Suprapubic skin (tissue), 4 donors: ENCODE measurements around the gene BAIAP2. TPM values are rescaled to one million over a fixed set of nuclear protein-coding genes. Genes with fewer than 3 reads are reported as not detected.

Source experiments
- DNase-seq, 2 donors: peaks; one replicate each; pipeline ENCODE4 v3.0.0-alpha.2; 2019; ENCODE audit warnings: low spot score in 2 of 2
- H3K27ac ChIP-seq: fragments of 200-600 bp; sonication (generic); one replicate; pipeline ENCODE4 v1.5.1; 2019
- H3K27me3 ChIP-seq: fragments of 200-600 bp; sonication (generic); one replicate; pipeline ENCODE4 v1.5.1; 2019
- H3K36me3 ChIP-seq: fragments of 200-600 bp; sonication (generic); one replicate; pipeline ENCODE4 v1.5.1; 2019
- H3K4me1 ChIP-seq: fragments of 200-600 bp; sonication (generic); one replicate; pipeline ENCODE4 v1.5.1; 2019
- H3K4me3 ChIP-seq: fragments of 200-600 bp; sonication (generic); one replicate; pipeline ENCODE4 v1.5.1; 2019; ENCODE audit warnings: mild to moderate bottlenecking
- H3K9me3 ChIP-seq: fragments of 200-600 bp; sonication (generic); one replicate; pipeline ENCODE4 v1.5.1; 2019
- EP300 ChIP-seq: sonication (generic); formaldehyde crosslinking; IDR thresholded peaks from one replicate; pipeline ENCODE4 v1.6.1; 2017; ENCODE audit warnings: antibody characterized with exemption
- POLR2A ChIP-seq, 2 donors: fragments of 450-650 bp; IDR thresholded peaks; one replicate each; pipeline ENCODE4 v1.6.1; 2017; ENCODE audit warnings: antibody characterized with exemption in 2 of 2, mild to moderate bottlenecking in 2 of 2, moderate library complexity in 2 of 2
- POLR2AphosphoS5 ChIP-seq, 3 donors: sonication (generic); formaldehyde crosslinking; IDR thresholded peaks; one replicate each; pipeline ENCODE4 v1.6.1; 2017; ENCODE audit warnings: antibody characterized with exemption in 3 of 3
- WGBS: methylation state at CpG from one replicate; pipeline ENCODE4 v1.1.5; 2018; 5-methylcytosine and 5-hydroxymethylcytosine counted together
- total RNA-seq, 4 donors: library from RNA; depleted of rRNA; stranded (reverse); fragments of >200 nt; gene quantifications; one replicate each; pipeline ENCODE4 v1.1.0, GENCODE V29; 2016
- TF ChIP-seq, protein P1 (sequence below), 2 donors: fragments of 200-600 bp in 1 of 2; fragments of 450-650 bp in 1 of 2; sonication (generic) in 1 of 2; IDR thresholded peaks; one replicate each; pipeline ENCODE4 v1.5.1; 2016 to 2019; ENCODE audit warnings: antibody characterized with exemption in 2 of 2, mild to moderate bottlenecking in 1 of 2, moderate library complexity in 1 of 2

The BAIAP2 gene
- total RNA-seq, 4 donors from 2014 or later, result 214 to 283 (median 260) TPM

DNA sequence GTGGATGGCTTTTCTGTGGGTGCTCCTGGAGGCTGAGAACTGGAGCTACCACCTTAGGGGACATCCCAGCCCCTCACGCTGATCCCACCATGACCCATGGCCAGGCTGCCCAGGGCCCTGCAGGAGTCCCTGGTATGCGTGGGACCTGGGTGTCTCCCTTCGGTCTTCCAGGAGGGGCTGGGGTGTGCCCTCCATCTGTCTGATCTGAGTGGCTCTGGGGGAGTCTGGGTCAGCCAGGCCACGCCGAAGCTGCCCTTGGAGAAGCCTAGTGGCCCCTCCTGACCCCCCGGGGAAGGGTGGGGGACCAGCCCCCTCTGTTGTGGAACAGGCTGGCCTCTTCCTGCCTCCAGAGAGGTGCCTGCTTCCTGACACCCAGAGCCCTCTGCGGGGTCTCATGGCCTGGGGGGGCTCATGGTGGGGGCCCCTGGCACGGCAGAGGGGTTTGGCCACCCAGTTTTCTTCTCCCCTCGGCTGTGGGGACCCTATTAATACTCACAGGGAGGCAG lies 10.7 kb downstream of the BAIAP2 start:
- H3K4me3 ChIP-seq, result no peak overlapping the region
- DNase-seq, result no peak
- WGBS, result 40% methylated on average over 1 of the region's 9 CpGs
- H3K36me3 ChIP-seq, result no peaks in the 10 kb centered on the region
- TF ChIP-seq, protein P1, sequence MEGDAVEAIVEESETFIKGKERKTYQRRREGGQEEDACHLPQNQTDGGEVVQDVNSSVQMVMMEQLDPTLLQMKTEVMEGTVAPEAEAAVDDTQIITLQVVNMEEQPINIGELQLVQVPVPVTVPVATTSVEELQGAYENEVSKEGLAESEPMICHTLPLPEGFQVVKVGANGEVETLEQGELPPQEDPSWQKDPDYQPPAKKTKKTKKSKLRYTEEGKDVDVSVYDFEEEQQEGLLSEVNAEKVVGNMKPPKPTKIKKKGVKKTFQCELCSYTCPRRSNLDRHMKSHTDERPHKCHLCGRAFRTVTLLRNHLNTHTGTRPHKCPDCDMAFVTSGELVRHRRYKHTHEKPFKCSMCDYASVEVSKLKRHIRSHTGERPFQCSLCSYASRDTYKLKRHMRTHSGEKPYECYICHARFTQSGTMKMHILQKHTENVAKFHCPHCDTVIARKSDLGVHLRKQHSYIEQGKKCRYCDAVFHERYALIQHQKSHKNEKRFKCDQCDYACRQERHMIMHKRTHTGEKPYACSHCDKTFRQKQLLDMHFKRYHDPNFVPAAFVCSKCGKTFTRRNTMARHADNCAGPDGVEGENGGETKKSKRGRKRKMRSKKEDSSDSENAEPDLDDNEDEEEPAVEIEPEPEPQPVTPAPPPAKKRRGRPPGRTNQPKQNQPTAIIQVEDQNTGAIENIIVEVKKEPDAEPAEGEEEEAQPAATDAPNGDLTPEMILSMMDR (IDR thresholded peaks at IDR 0.05), result no peak
- TF ChIP-seq POLR2A (IDR thresholded peaks at IDR 0.05), result no peak
- TF ChIP-seq EP300, result no peak
- TF ChIP-seq POLR2AphosphoS5 (IDR thresholded peaks at IDR 0.05), result no peak
- peaks cover 84% of the 10 kb centered on the region for H3K4me1 ChIP-seq
- peak overlapping the region; percentile 55 for H3K27ac ChIP-seq
- H3K27me3 ChIP-seq, result no peaks in the 10 kb centered on the region
- no peaks in the 10 kb centered on the region for H3K9me3 ChIP-seq

DNA sequence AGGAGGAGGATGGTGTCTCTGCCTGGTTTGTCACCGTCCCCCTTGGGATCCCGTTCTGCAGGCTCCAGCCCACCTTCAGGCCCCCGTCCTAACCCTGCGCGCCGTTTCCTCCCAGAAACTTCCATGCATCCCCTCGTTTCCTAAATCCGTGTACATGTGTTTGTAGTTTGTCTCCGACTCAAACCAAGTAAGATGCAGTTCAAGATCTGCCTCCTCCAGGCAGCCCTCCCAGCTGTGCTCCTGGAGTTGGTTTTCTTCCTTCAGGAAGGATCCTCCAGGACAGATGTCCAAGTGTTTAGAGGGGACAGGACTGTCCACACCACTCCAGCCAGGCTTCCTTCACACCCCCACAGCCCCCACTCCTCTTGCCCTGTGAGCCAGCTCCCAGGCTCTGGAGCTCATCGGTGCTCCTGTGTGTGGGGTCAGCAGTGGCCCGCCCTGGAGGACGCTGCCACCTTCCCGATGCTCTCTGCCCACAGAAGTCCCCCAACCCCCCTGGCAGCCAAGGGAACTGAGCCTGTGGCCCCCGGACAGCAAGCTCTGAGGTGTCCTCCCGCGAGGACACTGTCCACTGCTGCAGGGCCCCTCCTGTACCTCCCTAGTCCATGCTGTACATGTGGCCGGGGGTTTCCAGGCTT lies 11.3 kb downstream of the BAIAP2 start:
- Histone ChIP-seq H3K27ac (peak overlapping the region; percentile 55), H3K4me1 (peaks cover 84% of the 10 kb centered on the region), H3K36me3 (no peaks in the 10 kb centered on the region), H3K9me3 (no peaks in the 10 kb centered on the region), H3K4me3 (no peak overlapping the region), H3K27me3 (no peaks in the 10 kb centered on the region)
- no peak for DNase-seq
- 91% methylated on average over 14 of the region's 17 CpGs for WGBS
- TF ChIP-seq EP300, result no peak

GRCh38 chr17:81046770-81047359 lies 11.9 kb downstream of the BAIAP2 start:
- WGBS, result 83% methylated on average over 3 of the region's 18 CpGs
- Histone ChIP-seq H3K9me3 (no peaks in the 10 kb centered on the region), H3K4me1 (peaks cover 85% of the 10 kb centered on the region), H3K4me3 (no peak overlapping the region), H3K36me3 (no peaks in the 10 kb centered on the region), H3K27me3 (no peaks in the 10 kb centered on the region), H3K27ac (no peak overlapping the region)
- TF ChIP-seq POLR2A (IDR thresholded peaks at IDR 0.05) (no peak), EP300 (no peak), POLR2AphosphoS5 (IDR thresholded peaks at IDR 0.05) (no peak)
- TF ChIP-seq, protein P1 (IDR thresholded peaks at IDR 0.05), result no peak
- no peak for DNase-seq

GRCh38 chr17:81048827-81049371 lies 13.9 kb downstream of the BAIAP2 start:
- no peak overlapping the region for H3K27ac ChIP-seq
- no peaks in the 10 kb centered on the region for H3K36me3 ChIP-seq
- peaks cover 83% of the 10 kb centered on the region for H3K4me1 ChIP-seq
- TF ChIP-seq EP300, result no peak
- no peak for TF ChIP-seq POLR2A (IDR thresholded peaks at IDR 0.05)
- TF ChIP-seq, protein P1 (IDR thresholded peaks at IDR 0.05), result no peak
- TF ChIP-seq POLR2AphosphoS5 (IDR thresholded peaks at IDR 0.05), result no peak
- 87% methylated on average over 19 of the region's 28 CpGs for WGBS
- H3K9me3 ChIP-seq, result no peaks in the 10 kb centered on the region
- H3K4me3 ChIP-seq, result no peak overlapping the region
- no peaks in the 10 kb centered on the region for H3K27me3 ChIP-seq
- DNase-seq, result no peak

- 61% methylated on average over 17 of the region's 17 CpGs for WGBS
- DNase-seq, result no peak
- Histone ChIP-seq H3K4me3 (peak overlapping the region; percentile 23), H3K9me3 (no peaks in the 10 kb centered on the region), H3K4me1 (peaks cover 82% of the 10 kb centered on the region), H3K36me3 (peaks cover 2% of the 10 kb centered on the region), H3K27me3 (no peaks in the 10 kb centered on the region), H3K27ac (peak overlapping the region; percentile 77)
- TF ChIP-seq, protein P1 (IDR thresholded peaks at IDR 0.05), result no peak
Observed at GRCh38 chr17:81049372-81049911, 14.5 kb downstream of the BAIAP2 start.
